Peyer's patch (tissue), 4 donors: ENCODE results near the gene RGS21.

Experiments
- POLR2A ChIP-seq, 2 donors: fragments of 450-650 bp; IDR thresholded peaks; one replicate each; pipeline ENCODE4 v1.5.1; 2017; ENCODE audit warnings: antibody characterized with exemption in 2 of 2, mild to moderate bottlenecking in 2 of 2, moderate library complexity in 2 of 2
- TF ChIP-seq, protein P1 (sequence below), 6 experiments: fragments of 450-650 bp in 4 of 6; fragments of 200-600 bp in 2 of 6; sonication (generic) in 1 of 6; IDR thresholded peaks; one replicate each; pipeline ENCODE4 v1.5.1; 2017 to 2019; ENCODE audit warnings: antibody characterized with exemption in 6 of 6, mild to moderate bottlenecking in 3 of 6, moderate library complexity in 1 of 6

DNA sequence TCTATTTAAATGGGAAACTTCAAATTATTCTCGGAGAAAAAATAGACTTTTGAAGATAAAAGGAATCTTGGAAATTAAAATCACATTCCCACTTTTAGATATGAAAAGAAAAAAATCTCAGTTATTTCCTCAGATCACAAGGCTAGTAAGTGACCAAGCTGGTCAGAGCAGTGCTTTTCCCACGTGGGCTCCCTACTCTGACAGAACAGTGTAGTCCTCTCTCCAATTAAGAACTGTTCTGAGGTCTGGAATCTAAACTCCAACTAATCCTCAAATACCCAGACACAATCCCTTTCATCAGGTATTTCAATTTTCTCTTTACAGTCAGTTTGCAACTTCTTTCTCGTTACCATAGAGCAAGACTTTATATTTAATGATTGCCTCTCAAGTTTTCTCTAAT, 50.6 kb downstream of the RGS21 start:
- TF ChIP-seq, protein P1, sequence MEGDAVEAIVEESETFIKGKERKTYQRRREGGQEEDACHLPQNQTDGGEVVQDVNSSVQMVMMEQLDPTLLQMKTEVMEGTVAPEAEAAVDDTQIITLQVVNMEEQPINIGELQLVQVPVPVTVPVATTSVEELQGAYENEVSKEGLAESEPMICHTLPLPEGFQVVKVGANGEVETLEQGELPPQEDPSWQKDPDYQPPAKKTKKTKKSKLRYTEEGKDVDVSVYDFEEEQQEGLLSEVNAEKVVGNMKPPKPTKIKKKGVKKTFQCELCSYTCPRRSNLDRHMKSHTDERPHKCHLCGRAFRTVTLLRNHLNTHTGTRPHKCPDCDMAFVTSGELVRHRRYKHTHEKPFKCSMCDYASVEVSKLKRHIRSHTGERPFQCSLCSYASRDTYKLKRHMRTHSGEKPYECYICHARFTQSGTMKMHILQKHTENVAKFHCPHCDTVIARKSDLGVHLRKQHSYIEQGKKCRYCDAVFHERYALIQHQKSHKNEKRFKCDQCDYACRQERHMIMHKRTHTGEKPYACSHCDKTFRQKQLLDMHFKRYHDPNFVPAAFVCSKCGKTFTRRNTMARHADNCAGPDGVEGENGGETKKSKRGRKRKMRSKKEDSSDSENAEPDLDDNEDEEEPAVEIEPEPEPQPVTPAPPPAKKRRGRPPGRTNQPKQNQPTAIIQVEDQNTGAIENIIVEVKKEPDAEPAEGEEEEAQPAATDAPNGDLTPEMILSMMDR (IDR thresholded peaks at IDR 0.05): no peak
- TF ChIP-seq POLR2A (IDR thresholded peaks at IDR 0.05): no peak
